ENCODE results near the gene KRTAP4-1.
"Not testable (repeated sequence)": the region's sequence is repeated elsewhere in the genome, so short reads cannot be mapped to it uniquely, and the experiment has no call there.

Gene KRTAP4-1

DNA sequence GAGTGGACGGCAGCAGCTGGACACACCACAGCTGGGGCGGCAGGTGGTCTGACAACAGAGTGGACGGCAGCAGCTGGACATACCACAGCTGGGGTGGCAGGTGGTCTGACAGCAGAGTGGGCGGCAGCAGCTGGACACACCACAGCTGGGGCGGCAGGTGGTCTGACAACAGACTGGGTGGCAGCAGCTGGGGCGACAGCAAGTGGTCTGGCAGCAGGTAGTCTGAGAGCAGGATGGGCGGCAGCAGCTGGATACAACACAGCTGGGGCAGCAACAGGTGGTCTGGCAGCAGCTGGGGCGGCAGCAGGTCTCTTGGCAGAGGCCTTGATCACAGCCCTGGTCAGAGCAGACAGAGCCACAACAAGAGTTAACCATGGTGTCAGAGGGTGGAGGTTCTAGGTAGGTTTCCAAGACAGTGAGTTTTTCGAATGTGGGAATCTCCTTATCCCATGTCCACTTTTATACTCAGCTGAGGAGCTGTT is at the start of gene KRTAP4-1:
TSS of gene KRTAP4-1 (minus strand) at position 432 of the 482 bp plus-strand sequence. CDS start at position 375, 57 bp downstream.
- no peak for DNase-seq

DNA sequence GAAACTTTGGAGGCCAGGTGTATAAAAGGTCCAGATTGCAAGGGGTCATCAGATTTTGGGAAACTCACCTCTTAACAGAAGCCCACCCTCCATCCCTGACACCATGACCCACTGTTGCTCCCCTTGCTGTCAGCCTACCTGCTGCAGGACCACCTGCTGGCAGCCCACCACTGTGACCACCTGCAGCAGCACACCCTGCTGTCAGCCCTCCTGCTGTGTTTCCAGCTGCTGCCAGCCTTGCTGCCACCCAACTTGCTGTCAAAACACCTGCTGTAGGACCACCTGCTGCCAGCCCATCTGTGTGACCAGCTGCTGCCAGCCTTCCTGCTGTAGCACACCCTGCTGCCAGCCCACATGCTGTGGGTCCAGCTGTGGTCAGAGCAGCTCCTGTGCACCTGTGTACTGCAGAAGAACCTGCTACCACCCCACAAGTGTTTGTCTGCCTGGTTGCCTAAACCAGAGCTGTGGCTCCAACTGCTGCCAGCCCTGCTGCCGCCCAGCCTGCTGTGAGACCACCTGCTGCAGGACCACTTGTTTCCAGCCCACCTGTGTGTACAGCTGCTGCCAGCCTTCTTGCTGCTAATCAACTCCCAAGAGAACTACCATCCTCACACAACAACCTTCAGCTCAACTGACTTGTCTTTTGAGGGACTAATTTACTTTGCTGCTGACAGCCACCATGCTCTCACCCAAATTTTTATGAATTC is 47.8 kb upstream of the KRTAP4-1 start, which contains the start of gene KRTAP9-3:
TSS of gene KRTAP9-3 (plus strand) at position 51 of the 707 bp plus-strand sequence. CDS start at position 104, 53 bp downstream.
- not testable (repeated sequence) for DNase-seq

DNA sequence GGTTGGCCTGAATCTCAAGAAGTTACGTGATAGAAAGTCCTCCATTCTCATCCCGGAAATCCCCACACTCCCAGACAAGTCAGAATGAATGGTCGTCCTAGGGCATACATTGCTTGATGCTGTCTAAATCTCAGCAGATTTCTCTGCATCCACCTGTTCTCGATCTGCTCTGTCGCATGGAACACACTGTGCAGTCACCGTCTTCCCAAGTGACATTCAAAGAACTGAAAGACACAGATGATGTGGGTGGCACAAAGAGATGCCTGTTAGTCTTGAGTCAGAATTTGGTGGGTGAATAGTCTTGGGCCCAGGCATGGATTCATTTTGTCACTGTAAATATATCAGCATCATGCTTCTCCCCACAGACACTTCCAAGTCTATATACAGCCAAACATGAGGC is 47.0 kb upstream of the KRTAP4-1 start:
- DNase-seq: no peak

DNA sequence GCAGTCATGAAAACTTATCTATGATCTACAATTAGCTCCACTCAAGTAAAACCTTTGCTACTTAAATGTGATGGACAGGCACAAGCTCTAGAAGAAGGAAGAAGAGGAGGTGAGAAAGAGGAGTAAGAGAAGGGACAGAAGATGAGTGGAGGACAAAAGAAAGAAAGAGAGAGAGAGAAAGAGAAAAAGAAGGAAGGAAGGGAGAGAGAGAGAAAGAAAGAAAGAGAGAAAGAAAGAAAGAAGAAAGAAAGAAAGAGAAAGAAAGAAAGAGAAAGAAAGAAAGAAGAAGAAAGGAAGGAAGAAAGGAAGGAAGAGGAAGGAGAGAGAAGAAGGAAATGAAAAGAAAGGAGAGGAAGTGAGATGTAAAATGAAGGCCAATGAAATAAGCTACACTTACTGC is 45.4 kb upstream of the KRTAP4-1 start:
- no peak for DNase-seq

DNA sequence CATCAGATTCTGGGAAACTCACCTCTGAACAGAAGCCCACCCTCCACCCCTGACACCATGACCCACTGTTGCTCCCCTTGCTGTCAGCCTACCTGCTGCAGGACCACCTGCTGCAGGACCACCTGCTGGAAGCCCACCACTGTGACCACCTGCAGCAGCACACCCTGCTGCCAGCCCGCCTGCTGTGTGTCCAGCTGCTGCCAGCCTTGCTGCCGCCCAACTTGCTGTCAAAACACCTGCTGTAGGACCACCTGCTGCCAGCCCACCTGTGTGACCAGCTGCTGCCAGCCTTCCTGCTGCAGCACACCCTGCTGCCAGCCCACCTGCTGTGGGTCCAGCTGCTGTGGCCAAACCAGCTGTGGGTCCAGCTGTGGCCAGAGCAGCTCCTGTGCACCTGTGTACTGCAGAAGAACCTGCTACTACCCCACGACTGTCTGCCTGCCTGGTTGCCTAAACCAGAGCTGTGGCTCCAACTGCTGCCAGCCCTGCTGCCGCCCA is 41.9 kb upstream of the KRTAP4-1 start, which contains the start of gene KRTAP9-2:
TSS of gene KRTAP9-2 (plus strand) at position 51 of the 498 bp plus-strand sequence. CDS start at position 58, 7 bp downstream.
- not testable (repeated sequence) for DNase-seq

DNA sequence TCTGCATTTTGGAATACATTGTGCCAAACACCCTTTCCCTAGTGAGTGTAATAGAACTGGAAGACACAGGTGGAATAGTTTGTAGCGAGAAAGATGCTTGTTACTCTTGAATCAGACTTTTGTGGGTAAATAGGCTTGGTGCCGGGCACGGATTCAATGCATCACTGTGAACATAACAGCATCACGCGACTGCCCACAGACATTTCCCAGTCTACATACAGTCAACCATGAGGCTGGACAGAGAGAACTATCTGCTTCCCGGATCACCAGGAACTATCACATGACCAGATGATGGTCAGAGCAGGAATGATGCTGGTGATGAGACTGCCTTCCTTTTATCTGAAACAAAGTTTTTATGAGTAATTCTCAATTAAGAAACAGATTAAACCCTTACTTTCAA is 41.3 kb upstream of the KRTAP4-1 start:
- no peak for DNase-seq

DNA sequence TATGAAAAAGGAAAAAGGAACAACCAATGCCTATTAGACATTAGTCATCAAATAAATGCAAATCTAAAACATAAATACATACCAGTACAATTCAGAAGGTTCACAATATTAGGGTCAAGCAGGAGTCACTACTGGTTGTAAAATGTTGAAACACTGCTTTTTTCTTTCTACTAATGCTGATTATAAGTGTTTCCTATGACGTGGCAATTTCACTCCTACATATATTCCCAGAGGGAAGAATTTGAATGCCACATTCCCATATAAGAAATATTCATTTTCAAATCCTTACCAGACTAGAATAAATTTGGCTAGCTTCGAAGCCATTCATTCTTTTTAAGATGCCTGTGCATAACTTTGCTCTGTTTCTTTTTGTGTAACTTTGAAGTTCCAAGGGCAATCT is 39.1 kb upstream of the KRTAP4-1 start:
- no peak for DNase-seq

DNA sequence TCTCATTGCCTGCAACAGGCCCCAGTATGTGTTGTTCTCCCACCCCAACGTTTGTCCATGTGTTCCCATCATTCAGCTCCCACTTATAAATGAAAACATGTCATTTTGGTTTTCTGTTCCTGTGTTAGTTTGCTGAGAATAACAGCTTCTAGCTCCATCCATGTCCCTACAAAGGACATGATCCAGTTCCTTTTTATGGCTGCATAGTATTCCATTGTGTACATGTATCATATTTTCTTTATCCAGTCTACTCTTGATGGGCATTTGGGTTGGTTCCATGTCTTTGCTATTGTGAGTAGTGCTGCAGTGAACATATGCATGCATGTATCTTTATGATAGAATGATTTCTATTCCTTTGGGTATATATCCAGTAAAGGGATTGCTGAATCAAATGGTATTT is 31.0 kb upstream of the KRTAP4-1 start:
- no peak for DNase-seq

DNA sequence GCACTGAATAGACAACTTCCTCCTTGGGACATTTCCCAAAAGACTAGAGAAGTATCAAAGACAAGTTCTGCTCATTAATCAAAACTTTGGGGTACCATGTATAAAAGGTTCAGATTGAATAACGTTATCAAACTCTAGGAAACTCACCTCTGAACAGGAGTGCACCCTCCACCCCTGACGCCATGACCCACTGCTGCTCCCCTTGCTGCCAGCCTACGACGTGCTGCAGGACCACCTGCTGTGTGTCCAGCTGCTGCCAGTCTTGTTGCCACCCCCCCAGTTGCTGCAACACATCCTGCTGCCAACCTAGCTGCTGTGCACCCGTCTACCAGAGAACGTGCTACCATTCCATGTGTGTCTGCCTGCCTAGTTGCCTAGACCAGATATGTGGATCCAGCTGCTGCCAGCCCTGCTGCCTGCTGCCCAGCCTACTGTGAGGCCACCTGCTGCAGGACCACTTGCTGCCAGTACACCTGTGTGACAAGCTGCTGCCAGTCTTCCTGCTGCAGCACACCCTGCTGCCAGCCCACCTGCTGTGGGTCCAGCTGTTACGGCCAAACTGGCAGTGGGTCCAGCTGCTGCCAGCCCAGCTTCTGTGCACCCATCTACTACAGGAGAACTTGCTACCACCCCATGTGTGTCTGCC is 27.9 kb upstream of the KRTAP4-1 start:
- no peak for DNase-seq

DNA sequence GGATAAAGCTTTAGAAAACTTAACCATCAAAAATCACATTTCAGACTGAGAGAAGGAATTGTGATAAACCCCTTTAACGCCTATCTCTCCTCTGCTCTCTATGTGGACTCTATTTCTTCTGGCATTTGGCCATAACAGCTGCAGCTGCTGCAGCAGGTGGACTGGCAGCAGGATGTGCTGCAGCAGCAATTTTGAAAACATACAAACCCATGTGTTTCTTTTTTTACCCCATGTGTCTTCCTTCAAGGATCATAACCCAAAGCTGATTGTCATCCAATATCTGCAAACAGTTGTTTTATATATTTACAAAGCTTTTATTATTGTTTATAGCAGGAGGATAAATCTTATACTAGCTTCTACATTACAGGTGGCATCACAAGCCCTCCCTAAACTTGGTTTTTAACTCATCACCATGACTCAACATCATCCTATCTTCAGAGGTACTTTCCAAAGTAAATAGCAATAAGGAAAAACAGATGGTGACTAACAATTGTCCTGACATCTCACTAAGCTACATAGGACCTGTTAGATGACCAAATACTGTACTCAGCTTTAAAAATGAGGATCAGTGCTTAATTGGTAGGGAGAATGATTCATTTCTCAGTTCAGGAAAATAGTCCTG is 27.2 kb upstream of the KRTAP4-1 start:
- no peak for DNase-seq

DNA sequence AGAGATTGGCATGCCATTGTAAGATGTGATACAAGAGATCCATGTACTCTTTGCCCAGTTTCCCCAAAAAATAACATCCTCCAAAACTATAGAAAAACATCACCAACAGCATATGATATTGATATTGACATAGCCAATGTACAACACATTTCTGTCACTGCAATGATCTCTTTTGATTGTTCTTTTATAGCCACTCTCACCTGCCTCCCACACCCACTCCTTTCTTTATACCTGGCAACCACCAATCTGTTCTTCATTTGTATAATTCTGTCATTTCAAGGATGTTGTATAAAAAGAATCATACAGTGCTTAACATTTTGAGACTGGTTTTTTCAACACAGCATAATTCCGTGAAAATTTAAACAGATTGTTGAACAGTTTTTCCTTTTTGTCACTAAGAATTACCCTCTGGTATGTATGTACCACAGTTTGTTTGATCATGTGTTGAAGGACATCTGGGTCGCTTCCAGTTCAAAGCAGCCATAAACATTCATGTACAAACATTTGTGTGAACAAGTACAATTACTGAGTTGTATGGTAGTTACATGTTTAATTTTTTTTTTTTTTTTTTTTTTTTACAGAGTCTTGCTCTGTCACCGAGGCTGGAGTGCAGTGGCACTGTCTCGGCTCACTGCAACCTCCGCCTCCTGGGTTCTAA is 14.8 kb upstream of the KRTAP4-1 start:
- DNase-seq: no peak

DNA sequence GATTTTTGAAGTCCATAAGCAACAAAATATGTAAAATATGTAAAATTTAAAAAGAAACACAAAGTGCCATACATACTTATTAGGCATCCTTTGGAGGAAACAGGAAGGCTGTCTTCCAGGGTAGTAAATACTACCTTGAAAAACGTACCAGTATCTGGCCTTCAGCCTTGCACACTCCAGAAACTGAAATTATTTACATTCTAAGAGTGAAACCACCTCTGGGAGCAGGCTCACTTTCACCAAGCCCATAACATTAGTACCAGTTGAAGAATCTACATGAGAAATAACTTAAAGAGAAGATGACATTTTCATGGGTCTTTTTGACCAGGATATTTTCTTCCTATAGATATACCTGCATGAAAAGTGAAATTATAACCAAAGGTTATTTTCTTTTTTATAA is 11.4 kb upstream of the KRTAP4-1 start:
- DNase-seq: no peak

DNA sequence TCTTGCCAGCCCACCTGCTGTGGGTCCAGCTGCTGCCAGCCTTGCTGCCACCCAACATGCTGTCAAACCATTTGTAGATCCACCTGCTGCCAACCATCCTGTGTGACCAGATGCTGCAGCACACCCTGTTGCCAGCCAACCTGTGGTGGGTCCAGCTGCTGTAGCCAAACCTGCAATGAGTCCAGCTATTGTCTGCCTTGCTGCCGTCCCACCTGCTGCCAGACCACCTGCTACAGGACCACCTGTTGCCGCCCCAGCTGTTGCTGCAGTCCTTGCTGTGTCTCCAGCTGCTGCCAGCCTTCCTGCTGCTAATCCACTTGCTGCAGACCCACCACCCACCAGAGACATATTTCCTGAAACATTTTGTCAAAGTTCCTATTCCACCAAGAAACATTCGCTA is 5.6 kb upstream of the KRTAP4-1 start:
- DNase-seq: no peak

DNA sequence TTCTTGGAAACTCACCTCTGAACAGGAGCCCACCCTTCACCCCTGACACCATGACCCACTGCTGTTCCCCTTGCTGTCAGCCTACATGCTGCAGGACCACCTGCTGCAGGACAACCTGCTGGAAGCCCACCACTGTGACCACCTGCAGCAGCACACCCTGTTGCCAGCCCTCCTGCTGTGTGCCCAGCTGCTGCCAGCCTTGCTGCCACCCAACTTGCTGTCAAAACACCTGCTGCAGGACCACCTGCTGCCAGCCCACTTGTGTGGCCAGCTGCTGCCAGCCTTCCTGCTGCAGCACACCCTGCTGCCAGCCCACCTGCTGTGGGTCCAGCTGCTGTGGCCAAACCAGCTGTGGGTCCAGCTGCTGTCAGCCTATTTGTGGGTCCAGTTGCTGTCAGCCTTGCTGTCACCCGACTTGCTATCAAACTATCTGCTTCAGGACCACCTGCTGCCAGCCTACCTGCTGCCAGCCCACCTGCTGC is 5.2 kb upstream of the KRTAP4-1 start, which contains the start of gene KRTAP9-1:
TSS of gene KRTAP9-1 (plus strand) at position 51 of the 482 bp plus-strand sequence. CDS start at position 51, 0 bp downstream.
- not testable (repeated sequence) for DNase-seq

DNA sequence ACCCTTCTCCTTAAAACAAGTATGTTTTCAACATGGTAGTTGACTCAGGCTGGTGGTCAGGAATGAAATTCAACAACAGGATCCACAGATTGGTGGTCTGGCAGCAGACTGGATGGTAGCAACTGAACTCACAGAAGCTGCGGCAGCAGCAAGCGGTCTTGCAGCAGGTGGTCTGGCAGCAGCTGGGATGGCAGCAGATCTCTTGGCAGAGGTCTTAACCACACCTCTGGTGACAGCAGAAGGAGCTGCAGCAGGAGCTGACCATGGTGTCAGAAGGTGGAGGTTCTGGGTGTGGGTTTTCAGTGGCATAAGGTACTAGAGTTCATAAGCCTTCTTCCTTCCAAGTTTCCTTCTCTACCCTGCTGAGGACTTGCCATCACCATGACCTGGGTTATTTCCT is 2.2 kb upstream of the KRTAP4-1 start:
- DNase-seq: no peak

DNA sequence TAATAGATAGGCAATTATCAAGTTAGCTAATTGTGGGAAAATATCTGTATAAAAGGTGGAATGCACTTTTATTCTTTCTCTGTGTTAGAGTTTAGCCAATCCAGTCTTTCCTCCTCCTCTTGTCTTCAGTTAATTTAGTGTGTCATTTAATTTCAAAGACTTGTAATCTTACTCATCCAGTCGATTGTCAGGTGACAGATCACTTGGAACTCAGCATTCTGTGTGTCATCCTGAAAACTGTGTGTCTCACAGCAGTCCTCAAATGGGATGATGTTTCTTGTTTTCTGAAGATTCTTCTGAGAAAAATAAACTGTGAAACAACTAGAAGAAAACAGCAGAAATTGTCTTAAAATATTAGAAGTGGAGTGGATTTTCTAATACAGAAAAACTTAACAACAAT is 290 bp upstream of the KRTAP4-1 start:
- DNase-seq: no peak

DNA sequence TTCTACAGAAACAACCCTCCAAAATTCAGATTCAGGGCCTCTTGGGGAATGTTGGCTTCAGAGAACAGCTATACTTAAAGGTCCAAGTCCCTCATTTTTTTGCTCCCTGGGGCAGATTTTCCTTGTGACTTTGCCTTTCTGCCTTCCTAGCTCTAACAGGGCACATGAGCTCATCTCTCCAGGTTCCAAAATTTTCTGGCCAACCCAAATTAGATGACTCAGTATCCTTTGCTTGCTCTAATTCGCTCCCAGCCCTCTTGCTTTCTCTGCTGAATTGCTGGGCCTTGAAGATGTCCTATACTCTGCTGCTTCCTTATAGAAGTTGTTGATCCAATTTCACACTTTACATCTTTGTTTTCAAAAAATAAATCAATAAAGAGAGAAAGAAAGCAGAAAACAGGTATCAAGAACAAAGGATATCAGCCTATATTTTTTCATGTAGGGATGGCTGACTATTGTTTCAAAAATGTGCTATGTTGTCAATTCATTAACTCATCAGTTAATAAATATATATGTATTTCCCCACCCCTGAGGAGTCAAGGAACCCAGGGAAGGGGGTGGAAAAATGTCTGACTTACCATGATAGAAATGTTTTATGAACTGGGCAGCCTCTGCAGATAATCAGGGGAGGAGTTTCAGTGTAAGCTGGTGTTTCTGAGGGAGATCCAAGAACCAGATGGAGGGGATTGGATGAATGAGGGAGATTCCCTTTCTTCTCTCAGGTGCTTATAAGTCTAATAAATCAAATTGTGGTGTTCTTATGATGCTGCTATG is 5.7 kb downstream of the KRTAP4-1 start:
- no peak for DNase-seq

DNA sequence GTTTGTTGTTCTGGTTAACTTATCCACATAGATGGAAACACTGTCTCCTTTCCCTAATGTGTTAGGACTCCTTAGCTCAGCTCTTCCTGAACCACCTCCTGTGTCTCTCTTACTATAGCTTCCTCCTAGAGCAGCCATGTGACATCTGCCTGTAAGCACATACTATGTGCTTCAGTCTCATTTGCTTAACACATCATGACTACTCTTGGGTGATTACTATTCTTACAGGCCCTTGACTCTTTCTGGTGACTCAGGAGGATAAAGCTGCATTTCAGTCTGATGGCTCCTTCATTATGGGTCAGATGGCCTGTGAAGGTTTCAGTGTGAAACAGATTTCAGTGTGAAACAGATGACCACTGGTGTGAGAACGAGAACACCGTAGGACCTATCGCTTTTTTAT is 6.4 kb downstream of the KRTAP4-1 start:
- DNase-seq: no peak

DNA sequence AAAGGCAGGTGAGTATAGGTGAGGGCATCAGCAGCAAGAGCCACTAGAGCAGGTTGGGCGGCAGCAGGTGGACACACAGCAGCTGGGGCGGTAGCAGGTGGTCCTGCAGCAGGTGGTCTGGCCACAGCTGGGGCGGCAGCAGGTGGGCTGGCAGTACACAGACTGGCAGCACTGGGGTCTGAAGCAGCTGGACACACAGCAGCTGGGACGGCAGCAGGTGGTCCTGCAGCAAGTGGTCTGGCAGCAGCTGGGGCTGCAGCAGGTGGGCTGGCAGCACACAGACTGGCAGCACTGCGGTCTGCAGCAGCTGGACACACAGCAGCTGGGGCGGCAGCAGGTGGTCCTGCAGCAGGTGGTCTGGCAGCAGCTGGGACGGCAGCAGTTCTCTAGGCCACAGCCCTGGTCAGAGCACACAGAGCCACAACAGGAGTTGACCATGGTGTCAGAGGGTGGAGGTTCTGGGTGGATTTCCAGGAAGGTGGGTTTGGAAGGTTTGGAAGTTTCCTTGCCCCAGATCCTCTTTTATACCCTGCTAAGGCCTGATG is 6.9 kb downstream of the KRTAP4-1 start, which contains the start of gene KRTAP4-2:
TSS of gene KRTAP4-2 (minus strand) at position 495 of the 545 bp plus-strand sequence. CDS start at position 438, 57 bp downstream.
- DNase-seq: no peak

DNA sequence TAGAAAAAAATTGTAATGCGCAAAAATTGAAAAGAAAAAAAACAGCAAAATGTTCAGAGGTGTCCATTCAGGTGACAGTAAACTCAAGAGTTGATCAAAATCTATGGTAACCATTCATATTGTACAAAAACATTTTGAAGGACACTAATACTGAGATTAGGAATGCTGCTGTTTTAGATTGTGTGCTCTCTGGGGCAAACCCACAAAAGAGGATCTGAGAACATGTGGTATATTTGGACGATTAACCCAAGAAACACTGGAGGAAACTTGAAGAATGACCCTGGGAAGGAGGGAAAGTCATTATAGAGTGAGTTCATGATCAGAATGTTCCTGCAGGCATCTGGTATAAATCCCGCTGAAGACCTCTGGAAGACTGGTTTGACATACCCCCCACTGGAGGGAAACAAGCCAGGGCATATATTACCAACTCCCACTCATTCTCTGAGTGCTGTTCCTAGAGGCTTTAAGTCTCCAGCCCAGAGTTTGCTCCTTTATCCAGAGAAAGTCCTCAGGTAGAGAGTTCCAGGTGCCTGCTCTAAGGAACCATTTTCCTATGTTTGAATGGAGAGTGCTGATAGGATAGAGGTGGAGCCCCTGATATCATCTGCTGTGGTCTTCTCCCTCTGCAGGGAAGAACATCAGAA is 7.8 kb downstream of the KRTAP4-1 start:
- no peak for DNase-seq

DNA sequence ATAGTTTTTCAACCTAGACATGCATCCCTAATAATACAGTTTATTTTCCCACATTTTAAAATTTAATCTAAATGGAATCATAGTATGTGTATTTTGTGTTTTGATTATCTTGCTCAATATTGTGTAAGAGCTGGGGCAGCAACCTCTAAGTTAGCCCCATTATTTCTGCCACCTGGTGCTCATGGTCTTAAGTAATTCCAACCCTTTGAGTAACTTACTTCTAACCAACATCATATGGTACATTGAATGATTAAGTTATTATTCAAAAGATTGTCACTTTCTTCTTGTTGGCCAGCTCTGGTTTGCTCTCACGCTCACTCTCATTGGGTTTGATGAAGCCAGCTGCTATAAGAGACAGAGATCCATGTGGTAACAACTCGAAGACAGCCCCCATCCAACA is 12.8 kb downstream of the KRTAP4-1 start:
- DNase-seq: no peak

All from NCI-H526 treated with DMSO at 0.1 percent for 48 hours (cell line).